NB4 (cell line): Measurements from ENCODE around the gene ZFP92.
"Not testable (repeated sequence)": the region's sequence is repeated elsewhere in the genome, so short reads cannot be mapped to it uniquely, and the experiment has no call there.

Experiments
- DNase-seq: peaks from one replicate; pipeline ENCODE4 v3.0.0; 2010; ENCODE audit warnings: low read depth
- H3K4me3 ChIP-seq: one replicate; pipeline ENCODE4 v1.5.1; 2011; ENCODE audit warnings: mild to moderate bottlenecking, low read depth, low read length, moderate library complexity
- CTCF ChIP-seq: IDR thresholded peaks from one replicate; pipeline ENCODE4 v1.5.1; 2012; ENCODE audit warnings: low read depth, low read length
- MYC ChIP-seq: IDR thresholded peaks from 2 replicates; pipeline ENCODE4 v1.6.1; 2011; ENCODE audit warnings: low read depth, low read length
- POLR2A ChIP-seq: IDR thresholded peaks from 2 replicates; pipeline ENCODE4 v1.6.1; 2011; ENCODE audit warnings: mild to moderate bottlenecking; ENCODE audit not compliant: insufficient read length; ENCODE audit errors: extremely low read depth
- TF ChIP-seq, protein P1 (sequence below): IDR thresholded peaks from 2 replicates; pipeline ENCODE4 v1.6.1; 2011; ENCODE audit warnings: low read depth, low read length

ZFP92 gene

GRCh38 chrX:153397256-153397960 lies 13.9 kb upstream of the ZFP92 start:
- H3K4me3 ChIP-seq = no peak overlapping the region
- TF ChIP-seq MYC (no peak), CTCF (no peak), POLR2A (no peak)
- TF ChIP-seq, protein P1, sequence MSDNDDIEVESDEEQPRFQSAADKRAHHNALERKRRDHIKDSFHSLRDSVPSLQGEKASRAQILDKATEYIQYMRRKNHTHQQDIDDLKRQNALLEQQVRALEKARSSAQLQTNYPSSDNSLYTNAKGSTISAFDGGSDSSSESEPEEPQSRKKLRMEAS = no peak
- DNase-seq = no peak

DNA sequence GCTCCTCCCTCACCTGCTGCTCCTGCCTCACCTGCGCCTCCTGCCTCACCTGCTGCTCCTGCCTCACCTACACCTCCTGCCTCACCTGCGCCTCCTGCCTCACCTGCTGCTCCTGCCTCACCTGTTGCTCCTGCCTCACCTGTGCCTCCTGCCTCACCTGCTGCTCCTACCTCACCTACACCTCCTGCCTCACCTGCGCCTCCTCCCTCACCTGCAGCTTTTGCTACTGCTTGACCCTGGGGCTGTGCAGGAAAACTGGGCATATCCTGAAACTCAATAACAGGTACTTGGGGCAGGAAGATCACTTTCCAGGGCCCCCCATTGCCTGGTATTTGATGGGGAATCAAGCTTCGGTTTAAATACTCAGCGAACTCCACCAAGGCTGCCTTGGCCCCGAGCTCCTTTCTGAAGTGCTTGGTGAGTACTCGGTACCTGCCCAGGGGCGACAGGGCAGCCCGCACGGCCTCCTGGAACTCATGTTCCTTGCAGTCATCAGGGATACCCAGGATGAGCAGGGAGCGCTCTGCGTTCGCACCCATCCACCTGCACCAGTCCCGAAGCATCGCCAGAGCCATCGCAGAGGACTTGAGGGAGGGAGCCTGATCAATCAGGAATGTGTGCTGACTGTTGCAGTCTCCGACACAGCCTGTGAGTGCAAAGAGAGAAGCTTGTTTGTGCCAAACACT lies 12.9 kb upstream of the ZFP92 start:
- H3K4me3 ChIP-seq = no peak overlapping the region
- TF ChIP-seq CTCF (no peak), POLR2A (no peak), MYC (no peak)
- TF ChIP-seq, protein P1 = no peak
- no peak for DNase-seq

- no peak overlapping the region for H3K4me3 ChIP-seq
- peak; percentile 68 for DNase-seq
- no peak for TF ChIP-seq MYC
- peak; percentile 97 for TF ChIP-seq CTCF
- TF ChIP-seq, protein P1 = peak; percentile 33; the same call in 1 of the 2 replicates
Observed at GRCh38 chrX:153400146-153401132, 10.8 kb upstream of the ZFP92 start.

- DNase-seq = no peak
- H3K4me3 ChIP-seq = no peak within 1 kb of the TSS
- TF ChIP-seq POLR2A (no peak), CTCF (no peak), MYC (no peak)
- TF ChIP-seq, protein P1 = no peak
Observed at GRCh38 chrX:153401133-153401764, 10.0 kb upstream of the ZFP92 start, which contains the start of gene PNMA6E. Gene PNMA6E, minus strand, starts transcription at chrX:153401350. Its CDS starts 2,501 bp downstream, at chrX:153398849.

GRCh38 chrX:153404333-153404732 lies 6.9 kb upstream of the ZFP92 start:
- H3K4me3 ChIP-seq, DNase-seq: not testable (repeated sequence)
